HEK293 (cell line): Measurements from ENCODE around the gene CBFA2T2.

Source experiments
- CTCF ChIA-PET: fragments of 350-600 bp; formaldehyde crosslinking; extraction: SDS; loops from one replicate; lab custom pipeline; 2021; ENCODE audit warnings: antibody characterized with exemption; lab: Yijun Ruan, JAX
- POLR2A ChIA-PET: fragments of 300-600 bp; formaldehyde crosslinking; extraction: SDS; loops from one replicate; lab custom pipeline; 2020; ENCODE audit warnings: antibody characterized with exemption, inconsistent platforms; lab: Yijun Ruan, JAX
- H3K27ac ChIP-seq: fragments of 200-500 bp; sonication (Bioruptor generic); 2 replicates; pipeline ENCODE4 v1.5.1; 2014; ENCODE audit warnings: low read depth, low read length, control low read depth, inconsistent platforms; ENCODE audit errors: extremely low read depth
- H3K36me3 ChIP-seq, 2 experiments: fragments of 200-500 bp in 1 of 2; sonication (Bioruptor generic) in 1 of 2; 1 replicate in 1 of 2; 2 replicates in 1 of 2; pipeline ENCODE4 v1.5.1; 2014 to 2017; ENCODE audit warnings: inconsistent platforms in 2 of 2, low read length in 2 of 2; ENCODE audit not compliant: control insufficient read depth in 2 of 2, insufficient read depth in 1 of 2
- H3K4me1 ChIP-seq: fragments of 200-500 bp; sonication (Bioruptor generic); 2 replicates; pipeline ENCODE4 v1.5.1; 2014; ENCODE audit warnings: mild to moderate bottlenecking, low read length, inconsistent platforms; ENCODE audit not compliant: control insufficient read depth, insufficient read depth
- H3K4me3 ChIP-seq: 2 replicates; pipeline ENCODE4 v1.5.1; 2011; ENCODE audit warnings: low read depth, mild to moderate bottlenecking, control low read depth, low read length, moderate library complexity
- H3K9me3 ChIP-seq: fragments of 200-500 bp; sonication (Bioruptor generic); 2 replicates; pipeline ENCODE4 v1.5.1; 2014; ENCODE audit warnings: low read depth, low read length, inconsistent platforms; ENCODE audit not compliant: control insufficient read depth, insufficient read depth
- GLIS1 ChIP-seq: fragments of 450-650 bp; formaldehyde crosslinking; IDR thresholded peaks from 2 replicates; pipeline ENCODE4 v1.5.1; 2016; ENCODE audit warnings: missing biosample characterization, missing genetic modification characterization
- KLF7 ChIP-seq: fragments of 450-650 bp; formaldehyde crosslinking; IDR thresholded peaks from 2 replicates; pipeline ENCODE4 v1.5.1; 2016; ENCODE audit warnings: missing biosample characterization, missing genetic modification characterization, borderline replicate concordance
- OVOL3 ChIP-seq: fragments of 450-650 bp; formaldehyde crosslinking; IDR thresholded peaks from 2 replicates; pipeline ENCODE4 v1.5.1; 2016; ENCODE audit warnings: missing biosample characterization, missing genetic modification characterization
- PRDM1 ChIP-seq: fragments of 450-650 bp; formaldehyde crosslinking; IDR thresholded peaks from 2 replicates; pipeline ENCODE4; 2016; ENCODE audit warnings: missing biosample characterization, missing genetic modification characterization
- PRDM10 ChIP-seq: fragments of 450-650 bp; formaldehyde crosslinking; IDR thresholded peaks from 2 replicates; pipeline ENCODE4 v1.5.1; 2016; ENCODE audit warnings: missing biosample characterization, missing genetic modification characterization
- SP2 ChIP-seq: fragments of 450-650 bp; formaldehyde crosslinking; IDR thresholded peaks from 2 replicates; pipeline ENCODE4 v1.5.1; 2016; ENCODE audit warnings: missing biosample characterization, missing genetic modification characterization
- SP3 ChIP-seq: fragments of 450-650 bp; formaldehyde crosslinking; IDR thresholded peaks from 2 replicates; pipeline ENCODE4 v1.5.1; 2016; ENCODE audit warnings: missing biosample characterization, missing genetic modification characterization
- ZNF121 ChIP-seq: fragments of 450-650 bp; formaldehyde crosslinking; IDR thresholded peaks from 2 replicates; pipeline ENCODE4 v1.5.1; 2016; ENCODE audit warnings: missing biosample characterization, missing genetic modification characterization
- ZNF138 ChIP-seq: fragments of 450-650 bp; formaldehyde crosslinking; IDR thresholded peaks from 2 replicates; pipeline ENCODE4 v1.5.1; 2016; ENCODE audit warnings: missing biosample characterization, missing genetic modification characterization, borderline replicate concordance
- ZNF311 ChIP-seq: fragments of 450-650 bp; formaldehyde crosslinking; IDR thresholded peaks from 2 replicates; pipeline ENCODE4 v1.5.1; 2017; ENCODE audit warnings: missing biosample characterization, missing genetic modification characterization, borderline replicate concordance
- ZNF366 ChIP-seq: fragments of 450-650 bp; formaldehyde crosslinking; conservative IDR thresholded peaks from 2 replicates; pipeline ENCODE4 v1.5.1; 2016; ENCODE audit warnings: missing biosample characterization, missing genetic modification characterization
- ZNF530 ChIP-seq: fragments of 450-650 bp; formaldehyde crosslinking; IDR thresholded peaks from 2 replicates; pipeline ENCODE4 v1.5.1; 2016; ENCODE audit warnings: low read depth, missing biosample characterization, missing genetic modification characterization
- ZNF560 ChIP-seq: fragments of 450-650 bp; formaldehyde crosslinking; IDR thresholded peaks from 2 replicates; pipeline ENCODE4 v1.5.1; 2017; ENCODE audit warnings: missing biosample characterization, missing genetic modification characterization, borderline replicate concordance
- ZNF664 ChIP-seq: fragments of 450-650 bp; formaldehyde crosslinking; IDR thresholded peaks from 2 replicates; pipeline ENCODE4 v1.5.1; 2016; ENCODE audit warnings: missing biosample characterization, missing genetic modification characterization
- ZNF670 ChIP-seq: fragments of 450-650 bp; formaldehyde crosslinking; IDR thresholded peaks from 2 replicates; pipeline ENCODE4 v1.5.1; 2016; ENCODE audit warnings: missing biosample characterization, missing genetic modification characterization, low read depth
- ZNF777 ChIP-seq: fragments of 450-650 bp; formaldehyde crosslinking; IDR thresholded peaks from 2 replicates; pipeline ENCODE4 v1.5.1; 2017; ENCODE audit warnings: missing biosample characterization, missing genetic modification characterization, borderline replicate concordance
- ZNF837 ChIP-seq: fragments of 450-650 bp; formaldehyde crosslinking; IDR thresholded peaks from 2 replicates; pipeline ENCODE4 v1.5.1; 2016; ENCODE audit warnings: missing biosample characterization, missing genetic modification characterization
- ZXDB ChIP-seq: fragments of 450-650 bp; formaldehyde crosslinking; IDR thresholded peaks from 2 replicates; pipeline ENCODE4 v1.5.1; 2016; ENCODE audit warnings: missing biosample characterization, missing genetic modification characterization
- TF ChIP-seq, protein P1 (sequence below): fragments of 450-650 bp; IDR thresholded peaks from 2 replicates; pipeline ENCODE4 v1.5.1; 2018; ENCODE audit warnings: missing biosample characterization, mild to moderate bottlenecking, missing genetic modification characterization
- TF ChIP-seq, protein P2 (sequence below): fragments of 450-650 bp; formaldehyde crosslinking; IDR thresholded peaks from 2 replicates; pipeline ENCODE4 v1.5.1; 2016; ENCODE audit warnings: missing biosample characterization, missing genetic modification characterization, borderline replicate concordance
- TF ChIP-seq, protein P3 (sequence below): fragments of 450-650 bp; formaldehyde crosslinking; conservative IDR thresholded peaks from 2 replicates; pipeline ENCODE4 v1.5.1; 2016; ENCODE audit warnings: low read depth, missing biosample characterization, missing genetic modification characterization
- TF ChIP-seq, protein P4 (sequence below): fragments of 450-650 bp; formaldehyde crosslinking; IDR thresholded peaks from 2 replicates; pipeline ENCODE4 v1.5.1; 2016; ENCODE audit warnings: missing biosample characterization, missing genetic modification characterization

CBFA2T2 gene

GRCh38 chr20:33522256-33522820 is 32.4 kb downstream of the CBFA2T2 start:
- Histone ChIP-seq H3K27ac (no peak overlapping the region), H3K36me3 (peaks cover 0 to 3% of the 10 kb centered on the region in 2 experiments; a peak in 2 of 3 replicates), H3K4me3 (no peak overlapping the region), H3K9me3 (no peaks in the 10 kb centered on the region), H3K4me1 (peaks cover 13% of the 10 kb centered on the region)
- POLR2A ChIA-PET, result interaction anchor here (0.7 to 1.0 kb wide), 2 partner anchors 32 to 1172 kb away, joined by 3 read pairs; partner anchors contain the start of gene CBFA2T2
- peak; percentile 65 for TF ChIP-seq PRDM10 (tag by site-specific recombination)
- TF ChIP-seq SP3, result no peak
- TF ChIP-seq ZXDB, result 0 out of 2 replicates have a peak, but pooled peaks have one; percentile 20
- peak; percentile 45; the same call in 1 of the 2 replicates for TF ChIP-seq PRDM1 (tag by site-specific recombination)
- CTCF ChIA-PET, result no interaction called here

GRCh38 chr20:33524261-33524660 is 34.4 kb downstream of the CBFA2T2 start:
- Histone ChIP-seq H3K36me3 (peaks cover 0 to 3% of the 10 kb centered on the region in 2 experiments; a peak in 2 of 3 replicates), H3K27ac (no peak overlapping the region), H3K4me1 (peaks cover 13% of the 10 kb centered on the region), H3K9me3 (no peaks in the 10 kb centered on the region), H3K4me3 (no peak overlapping the region)
- ChIA-PET POLR2A (no interaction called here), CTCF (interaction anchor here (0.7 kb wide), 1 partner anchor 67 kb away, joined by 5 read pairs; no protein-coding TSS in a partner anchor)
- TF ChIP-seq GLIS1 (tag by site-specific recombination), result no peak
- no peak for TF ChIP-seq ZNF121 (tag by site-specific recombination)
- no peak for TF ChIP-seq OVOL3
- TF ChIP-seq, protein P1, sequence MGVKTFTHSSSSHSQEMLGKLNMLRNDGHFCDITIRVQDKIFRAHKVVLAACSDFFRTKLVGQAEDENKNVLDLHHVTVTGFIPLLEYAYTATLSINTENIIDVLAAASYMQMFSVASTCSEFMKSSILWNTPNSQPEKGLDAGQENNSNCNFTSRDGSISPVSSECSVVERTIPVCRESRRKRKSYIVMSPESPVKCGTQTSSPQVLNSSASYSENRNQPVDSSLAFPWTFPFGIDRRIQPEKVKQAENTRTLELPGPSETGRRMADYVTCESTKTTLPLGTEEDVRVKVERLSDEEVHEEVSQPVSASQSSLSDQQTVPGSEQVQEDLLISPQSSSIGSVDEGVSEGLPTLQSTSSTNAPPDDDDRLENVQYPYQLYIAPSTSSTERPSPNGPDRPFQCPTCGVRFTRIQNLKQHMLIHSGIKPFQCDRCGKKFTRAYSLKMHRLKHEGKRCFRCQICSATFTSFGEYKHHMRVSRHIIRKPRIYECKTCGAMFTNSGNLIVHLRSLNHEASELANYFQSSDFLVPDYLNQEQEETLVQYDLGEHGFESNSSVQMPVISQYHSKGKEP (tag by site-specific recombination), result 0 out of 2 replicates have a peak, but pooled peaks have one; percentile 27
- TF ChIP-seq ZNF560, result no peak
- TF ChIP-seq, protein P2, sequence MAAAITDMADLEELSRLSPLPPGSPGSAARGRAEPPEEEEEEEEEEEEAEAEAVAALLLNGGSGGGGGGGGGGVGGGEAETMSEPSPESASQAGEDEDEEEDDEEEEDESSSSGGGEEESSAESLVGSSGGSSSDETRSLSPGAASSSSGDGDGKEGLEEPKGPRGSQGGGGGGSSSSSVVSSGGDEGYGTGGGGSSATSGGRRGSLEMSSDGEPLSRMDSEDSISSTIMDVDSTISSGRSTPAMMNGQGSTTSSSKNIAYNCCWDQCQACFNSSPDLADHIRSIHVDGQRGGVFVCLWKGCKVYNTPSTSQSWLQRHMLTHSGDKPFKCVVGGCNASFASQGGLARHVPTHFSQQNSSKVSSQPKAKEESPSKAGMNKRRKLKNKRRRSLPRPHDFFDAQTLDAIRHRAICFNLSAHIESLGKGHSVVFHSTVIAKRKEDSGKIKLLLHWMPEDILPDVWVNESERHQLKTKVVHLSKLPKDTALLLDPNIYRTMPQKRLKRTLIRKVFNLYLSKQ, result no peak
- no peak for TF ChIP-seq KLF7 (tag by site-specific recombination)
- TF ChIP-seq ZNF138, result no peak
- TF ChIP-seq ZNF837 (tag by site-specific recombination), result no peak
- TF ChIP-seq ZNF670, result no peak
- TF ChIP-seq SP2 (tag by site-specific recombination), result no peak
- no peak for TF ChIP-seq ZNF530 (tag by site-specific recombination)
- TF ChIP-seq ZNF311 (tag by site-specific recombination), result no peak
- TF ChIP-seq, protein P3, sequence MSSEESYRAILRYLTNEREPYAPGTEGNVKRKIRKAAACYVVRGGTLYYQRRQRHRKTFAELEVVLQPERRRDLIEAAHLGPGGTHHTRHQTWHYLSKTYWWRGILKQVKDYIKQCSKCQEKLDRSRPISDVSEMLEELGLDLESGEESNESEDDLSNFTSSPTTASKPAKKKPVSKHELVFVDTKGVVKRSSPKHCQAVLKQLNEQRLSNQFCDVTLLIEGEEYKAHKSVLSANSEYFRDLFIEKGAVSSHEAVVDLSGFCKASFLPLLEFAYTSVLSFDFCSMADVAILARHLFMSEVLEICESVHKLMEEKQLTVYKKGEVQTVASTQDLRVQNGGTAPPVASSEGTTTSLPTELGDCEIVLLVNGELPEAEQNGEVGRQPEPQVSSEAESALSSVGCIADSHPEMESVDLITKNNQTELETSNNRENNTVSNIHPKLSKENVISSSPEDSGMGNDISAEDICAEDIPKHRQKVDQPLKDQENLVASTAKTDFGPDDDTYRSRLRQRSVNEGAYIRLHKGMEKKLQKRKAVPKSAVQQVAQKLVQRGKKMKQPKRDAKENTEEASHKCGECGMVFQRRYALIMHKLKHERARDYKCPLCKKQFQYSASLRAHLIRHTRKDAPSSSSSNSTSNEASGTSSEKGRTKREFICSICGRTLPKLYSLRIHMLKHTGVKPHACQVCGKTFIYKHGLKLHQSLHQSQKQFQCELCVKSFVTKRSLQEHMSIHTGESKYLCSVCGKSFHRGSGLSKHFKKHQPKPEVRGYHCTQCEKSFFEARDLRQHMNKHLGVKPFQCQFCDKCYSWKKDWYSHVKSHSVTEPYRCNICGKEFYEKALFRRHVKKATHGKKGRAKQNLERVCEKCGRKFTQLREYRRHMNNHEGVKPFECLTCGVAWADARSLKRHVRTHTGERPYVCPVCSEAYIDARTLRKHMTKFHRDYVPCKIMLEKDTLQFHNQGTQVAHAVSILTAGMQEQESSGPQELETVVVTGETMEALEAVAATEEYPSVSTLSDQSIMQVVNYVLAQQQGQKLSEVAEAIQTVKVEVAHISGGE (tag by site-specific recombination), result no peak
- TF ChIP-seq, protein P4, sequence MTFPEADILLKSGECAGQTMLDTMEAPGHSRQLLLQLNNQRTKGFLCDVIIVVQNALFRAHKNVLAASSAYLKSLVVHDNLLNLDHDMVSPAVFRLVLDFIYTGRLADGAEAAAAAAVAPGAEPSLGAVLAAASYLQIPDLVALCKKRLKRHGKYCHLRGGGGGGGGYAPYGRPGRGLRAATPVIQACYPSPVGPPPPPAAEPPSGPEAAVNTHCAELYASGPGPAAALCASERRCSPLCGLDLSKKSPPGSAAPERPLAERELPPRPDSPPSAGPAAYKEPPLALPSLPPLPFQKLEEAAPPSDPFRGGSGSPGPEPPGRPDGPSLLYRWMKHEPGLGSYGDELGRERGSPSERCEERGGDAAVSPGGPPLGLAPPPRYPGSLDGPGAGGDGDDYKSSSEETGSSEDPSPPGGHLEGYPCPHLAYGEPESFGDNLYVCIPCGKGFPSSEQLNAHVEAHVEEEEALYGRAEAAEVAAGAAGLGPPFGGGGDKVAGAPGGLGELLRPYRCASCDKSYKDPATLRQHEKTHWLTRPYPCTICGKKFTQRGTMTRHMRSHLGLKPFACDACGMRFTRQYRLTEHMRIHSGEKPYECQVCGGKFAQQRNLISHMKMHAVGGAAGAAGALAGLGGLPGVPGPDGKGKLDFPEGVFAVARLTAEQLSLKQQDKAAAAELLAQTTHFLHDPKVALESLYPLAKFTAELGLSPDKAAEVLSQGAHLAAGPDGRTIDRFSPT (tag by site-specific recombination), result no peak
- no peak for TF ChIP-seq ZNF366 (tag by site-specific recombination)
- TF ChIP-seq ZNF777, result no peak
- 0 out of 2 replicates have a peak, but pooled peaks have one; percentile 37 for TF ChIP-seq ZNF664 (tag by site-specific recombination)
